ENCODE measurements around the gene APOBEC3A.
"Not testable (repeated sequence)": the region's sequence is repeated elsewhere in the genome, so short reads cannot be mapped to it uniquely, and the experiment has no call there.

APOBEC3A gene

GRCh38 chr22:38960673-38961072 is 3.3 kb downstream of the APOBEC3A start:
- DNase-seq: not testable (repeated sequence)

GRCh38 chr22:38963291-38963738 is 5.9 kb downstream of the APOBEC3A start:
- not testable (repeated sequence) for DNase-seq

- no peak for DNase-seq
These were observed 6.5 kb downstream of the APOBEC3A start for GRCh38 chr22:38963872-38964271.

- no peak for DNase-seq
These were observed 6.9 kb downstream of the APOBEC3A start for GRCh38 chr22:38964306-38964705.

- DNase-seq: no peak
These were observed 7.6 kb downstream of the APOBEC3A start for GRCh38 chr22:38964989-38965388.

GRCh38 chr22:38965614-38966379 is 8.4 kb downstream of the APOBEC3A start:
- DNase-seq: no peak

GRCh38 chr22:38966380-38966702 is 8.9 kb downstream of the APOBEC3A start:
- DNase-seq: no peak

- no peak for DNase-seq
These were observed 9.5 kb downstream of the APOBEC3A start for GRCh38 chr22:38966942-38967341.

- peak; percentile 85 for DNase-seq
These were observed 10.3 kb downstream of the APOBEC3A start for GRCh38 chr22:38967451-38968450.

GRCh38 chr22:38968801-38969200 is 11.4 kb downstream of the APOBEC3A start:
- DNase-seq: no peak

GRCh38 chr22:38970551-38970950 is 13.1 kb downstream of the APOBEC3A start:
- no peak for DNase-seq

- DNase-seq: no peak
These were observed 13.8 kb downstream of the APOBEC3A start for GRCh38 chr22:38971202-38971601.

GRCh38 chr22:38971791-38972190 is 14.4 kb downstream of the APOBEC3A start:
- no peak for DNase-seq

- no peak for DNase-seq
These were observed 15.1 kb downstream of the APOBEC3A start for GRCh38 chr22:38972558-38972957.

- DNase-seq: peak; percentile 41
These were observed 16.1 kb downstream of the APOBEC3A start for GRCh38 chr22:38973289-38974169.

- DNase-seq: no peak
These were observed 16.9 kb downstream of the APOBEC3A start for GRCh38 chr22:38974170-38974825.

- DNase-seq: no peak
These were observed 17.4 kb downstream of the APOBEC3A start for GRCh38 chr22:38974826-38975175.

- DNase-seq: not testable (repeated sequence)
These were observed 19.9 kb downstream of the APOBEC3A start for GRCh38 chr22:38977289-38977688.

- not testable (repeated sequence) for DNase-seq
These were observed 23.2 kb downstream of the APOBEC3A start for GRCh38 chr22:38980587-38980986.

GRCh38 chr22:38981005-38981991 is 23.9 kb downstream of the APOBEC3A start:
- no peak for DNase-seq

All from CD4-positive, alpha-beta T cell treated with Interferon gamma for 1 hour (primary cell).